Ovary (tissue), 3 donors: Measurements from ENCODE around the gene TNS1.

ENCODE experiments used
- EP300 ChIP-seq: sonication (generic); formaldehyde crosslinking; IDR thresholded peaks from one replicate; pipeline ENCODE4 v1.6.1; 2017; ENCODE audit warnings: antibody characterized with exemption
- TF ChIP-seq, protein P1 (sequence below), 3 donors: fragments of 450-650 bp in 2 of 3; fragments of 200-600 bp in 1 of 3; IDR thresholded peaks; one replicate each; pipeline versions ENCODE4 v1.5.1 to v1.8.0; 2016 to 2022; ENCODE audit warnings: antibody characterized with exemption in 3 of 3, mild to moderate bottlenecking in 1 of 3
- donor health status: DM: no; HTN: no; CAD: no.

DNA sequence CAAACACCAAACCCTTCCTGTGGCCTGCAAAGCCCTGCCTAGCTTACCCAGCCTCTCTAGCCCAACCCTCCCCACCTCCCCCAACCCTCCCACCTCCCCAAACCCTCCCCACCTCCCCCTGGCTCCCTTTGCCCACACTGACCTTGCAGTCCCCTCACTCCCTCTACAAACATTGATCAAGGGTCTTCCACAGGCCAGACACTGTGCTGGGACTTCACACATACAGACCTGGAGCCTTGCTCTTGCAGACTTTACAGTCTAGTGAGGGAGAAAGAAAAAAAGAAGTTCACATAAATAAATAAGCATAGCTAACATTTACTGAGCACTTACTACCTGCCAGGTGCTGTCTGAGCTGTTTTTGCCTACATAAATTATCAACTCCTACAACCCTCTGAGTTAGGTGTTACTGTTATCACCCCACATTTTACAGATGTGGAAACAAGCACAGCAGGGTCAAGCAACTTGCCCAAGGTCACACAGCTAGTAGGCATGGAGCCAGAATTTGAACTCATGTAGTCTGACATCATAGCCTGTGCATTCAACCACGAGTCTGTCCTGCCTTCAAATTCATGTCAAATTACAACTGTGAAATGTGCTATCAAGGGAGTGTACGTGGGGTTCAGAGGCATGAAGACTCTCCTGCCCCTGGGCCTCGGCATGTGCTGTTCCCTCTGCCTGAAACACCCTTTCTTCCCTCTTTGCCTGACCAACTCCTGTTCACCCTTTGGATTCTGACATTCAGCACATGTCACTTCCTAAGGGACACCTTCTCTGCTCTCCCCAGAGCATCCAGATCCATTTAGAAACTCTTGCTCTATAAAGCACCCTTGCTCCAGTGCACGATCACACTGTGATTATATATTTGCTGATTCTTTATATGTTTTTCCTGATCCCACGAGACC is 209.9 kb downstream of the TNS1 start:
- TF ChIP-seq, protein P1, sequence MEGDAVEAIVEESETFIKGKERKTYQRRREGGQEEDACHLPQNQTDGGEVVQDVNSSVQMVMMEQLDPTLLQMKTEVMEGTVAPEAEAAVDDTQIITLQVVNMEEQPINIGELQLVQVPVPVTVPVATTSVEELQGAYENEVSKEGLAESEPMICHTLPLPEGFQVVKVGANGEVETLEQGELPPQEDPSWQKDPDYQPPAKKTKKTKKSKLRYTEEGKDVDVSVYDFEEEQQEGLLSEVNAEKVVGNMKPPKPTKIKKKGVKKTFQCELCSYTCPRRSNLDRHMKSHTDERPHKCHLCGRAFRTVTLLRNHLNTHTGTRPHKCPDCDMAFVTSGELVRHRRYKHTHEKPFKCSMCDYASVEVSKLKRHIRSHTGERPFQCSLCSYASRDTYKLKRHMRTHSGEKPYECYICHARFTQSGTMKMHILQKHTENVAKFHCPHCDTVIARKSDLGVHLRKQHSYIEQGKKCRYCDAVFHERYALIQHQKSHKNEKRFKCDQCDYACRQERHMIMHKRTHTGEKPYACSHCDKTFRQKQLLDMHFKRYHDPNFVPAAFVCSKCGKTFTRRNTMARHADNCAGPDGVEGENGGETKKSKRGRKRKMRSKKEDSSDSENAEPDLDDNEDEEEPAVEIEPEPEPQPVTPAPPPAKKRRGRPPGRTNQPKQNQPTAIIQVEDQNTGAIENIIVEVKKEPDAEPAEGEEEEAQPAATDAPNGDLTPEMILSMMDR (IDR thresholded peaks at IDR 0.05): no peak
- no peak for TF ChIP-seq EP300
